Mucosa of stomach (tissue), 1 donor: ENCODE results near the gene EMC1.
"Not testable (repeated sequence)": the region's sequence is repeated elsewhere in the genome, so short reads cannot be mapped to it uniquely, and the experiment has no call there.

Experiments used
- H3K27me3 ChIP-seq: one replicate; pipeline ENCODE4 v1.7.0; 2013; ENCODE audit warnings: mild to moderate bottlenecking, low read length; ENCODE audit not compliant: control insufficient read depth, insufficient read depth
- H3K36me3 ChIP-seq: one replicate; pipeline ENCODE4 v1.7.0; 2013; ENCODE audit warnings: low read length; ENCODE audit not compliant: control insufficient read depth, insufficient read depth
- H3K4me1 ChIP-seq: one replicate; pipeline ENCODE4 v1.7.0; 2013; ENCODE audit warnings: mild to moderate bottlenecking, low read length; ENCODE audit not compliant: control insufficient read depth, insufficient read depth
- H3K4me3 ChIP-seq: one replicate; pipeline ENCODE4 v1.7.0; 2013; ENCODE audit warnings: low read length
- H3K9ac ChIP-seq: one replicate; pipeline ENCODE4 v1.7.0; 2013; ENCODE audit warnings: mild to moderate bottlenecking, low read length, moderate library complexity
- H3K9me3 ChIP-seq: one replicate; pipeline ENCODE4 v1.7.0; 2013; ENCODE audit warnings: mild to moderate bottlenecking, low read length, moderate library complexity; ENCODE audit not compliant: control insufficient read depth
- donor health status: Pancreatic carcinoma.

The EMC1 gene

DNA sequence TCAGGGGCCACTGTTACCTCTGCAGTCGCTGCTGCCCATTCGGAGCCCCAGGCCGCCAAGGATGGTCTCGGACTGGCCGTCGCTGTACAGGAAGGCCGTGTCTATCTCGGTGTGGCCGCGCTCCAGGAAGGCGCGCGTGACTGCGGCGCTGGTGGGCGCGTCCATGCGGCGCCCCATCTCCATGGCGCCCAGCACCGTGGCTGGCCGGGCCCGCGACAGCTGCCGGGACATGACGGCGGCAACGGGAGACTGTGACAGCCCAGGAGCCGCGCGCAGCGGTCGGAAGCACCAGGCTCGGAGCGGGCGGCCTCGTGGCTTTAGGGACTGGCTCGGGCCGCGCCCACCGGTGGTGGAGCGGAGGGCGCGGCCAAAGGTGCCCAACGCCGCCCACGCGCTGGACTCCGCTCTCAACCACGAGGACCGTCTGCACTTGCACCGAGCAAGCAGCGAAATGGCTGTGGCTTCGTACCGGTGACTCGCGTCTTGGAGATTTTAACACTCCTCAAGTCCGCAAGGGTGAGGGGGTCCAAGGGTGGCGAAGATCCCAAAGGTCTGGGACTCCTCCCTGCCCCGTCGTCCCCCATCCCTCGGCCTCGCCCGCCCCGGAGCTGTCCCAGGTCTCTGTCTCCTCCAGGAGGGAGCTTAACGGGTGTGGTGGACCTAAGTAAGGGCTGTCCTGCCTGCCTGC is 22.7 kb upstream of the EMC1 start:
- H3K27me3 ChIP-seq, H3K9me3 ChIP-seq, H3K36me3 ChIP-seq, H3K9ac ChIP-seq: not testable (repeated sequence)
- Histone ChIP-seq H3K4me3 (peak overlapping the region; percentile 67), H3K4me1 (peaks cover 38% of the 10 kb centered on the region)

DNA sequence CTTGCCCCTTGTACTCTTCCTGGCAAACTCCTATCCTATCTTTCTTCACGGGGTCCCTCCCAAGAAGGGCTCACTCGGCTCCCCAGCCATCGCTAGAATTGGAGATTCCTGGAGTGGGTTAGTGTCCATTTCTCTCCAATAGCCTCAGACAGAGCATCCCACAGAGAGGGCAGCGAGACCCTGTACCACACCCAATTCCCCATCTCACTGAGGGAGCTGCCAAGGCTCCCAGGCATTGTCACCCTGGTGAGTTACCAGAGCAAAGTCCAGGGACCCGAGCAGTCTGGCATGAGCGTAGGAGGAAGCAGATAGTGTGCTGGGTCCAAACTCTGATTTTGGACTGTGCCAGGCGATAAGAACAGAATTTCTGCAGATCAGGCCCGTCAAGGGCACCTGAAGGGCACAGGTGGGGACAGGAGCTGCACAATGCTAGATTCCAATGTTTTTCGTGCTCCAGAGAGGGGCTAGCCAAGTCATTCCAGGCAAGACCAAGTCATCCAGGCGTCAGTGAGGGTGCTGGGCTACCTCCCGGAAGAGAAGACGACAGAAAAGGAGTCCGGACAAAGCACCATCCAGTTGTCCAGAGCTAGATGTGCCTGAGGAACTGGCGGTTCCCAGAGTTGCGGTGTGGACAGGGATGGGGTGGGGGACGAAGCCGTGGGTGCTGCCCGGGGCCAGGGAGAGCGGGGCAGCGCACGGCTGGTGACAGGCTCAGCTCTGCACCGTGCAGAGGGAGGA is 22.0 kb upstream of the EMC1 start:
- H3K9ac ChIP-seq: peak overlapping the region; percentile 44
- H3K4me3 ChIP-seq: peak overlapping the region; percentile 67
- no peaks in the 10 kb centered on the region for H3K27me3 ChIP-seq
- H3K36me3 ChIP-seq: no peaks in the 10 kb centered on the region
- H3K9me3 ChIP-seq: no peaks in the 10 kb centered on the region
- H3K4me1 ChIP-seq: peaks cover 43% of the 10 kb centered on the region

DNA sequence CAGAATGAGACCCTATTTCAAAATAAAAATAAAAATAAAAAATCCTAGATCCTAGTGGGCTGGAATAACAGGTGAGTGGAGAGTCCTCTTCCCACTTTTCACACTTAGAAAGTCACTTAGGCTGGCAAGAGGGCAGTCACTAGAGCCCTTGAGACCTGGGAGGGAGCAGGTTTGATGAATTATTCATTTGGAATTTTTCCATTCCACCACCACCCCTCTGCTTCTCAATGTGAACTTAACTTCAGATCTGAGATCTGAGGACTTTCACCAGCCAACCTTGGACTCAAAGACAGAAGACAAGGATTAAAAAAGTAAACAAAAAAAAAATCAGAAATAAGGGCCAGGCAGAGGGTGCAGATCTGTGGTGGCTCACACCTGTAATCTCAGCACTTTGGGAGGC is 20.7 kb upstream of the EMC1 start:
- Histone ChIP-seq H3K36me3 (no peaks in the 10 kb centered on the region), H3K27me3 (no peaks in the 10 kb centered on the region), H3K4me1 (peaks cover 43% of the 10 kb centered on the region), H3K9ac (no peak overlapping the region), H3K9me3 (no peaks in the 10 kb centered on the region), H3K4me3 (no peak overlapping the region)

DNA sequence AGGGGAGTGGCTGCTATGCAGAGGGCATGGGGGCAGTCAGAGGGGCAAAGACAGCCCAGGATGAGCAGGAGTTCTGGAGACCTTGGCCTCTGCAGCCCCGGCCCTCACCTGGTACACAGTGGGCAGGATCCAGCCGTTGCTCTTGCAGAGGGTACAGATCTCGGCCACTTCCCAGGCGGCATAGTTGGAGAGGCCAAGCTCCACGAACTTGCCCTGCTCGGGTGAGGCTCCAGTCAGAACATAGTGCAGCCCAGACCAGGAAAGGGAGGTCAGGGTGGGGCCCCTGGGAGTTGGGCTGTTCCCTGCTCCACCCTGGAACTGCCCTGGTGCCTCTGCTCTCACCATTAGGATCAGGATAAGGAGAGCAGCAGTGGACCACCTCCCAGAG is 19.0 kb upstream of the EMC1 start:
- not testable (repeated sequence) for H3K9me3 ChIP-seq, H3K4me3 ChIP-seq, H3K9ac ChIP-seq, H3K27me3 ChIP-seq, H3K36me3 ChIP-seq
- peaks cover 43% of the 10 kb centered on the region for H3K4me1 ChIP-seq

DNA sequence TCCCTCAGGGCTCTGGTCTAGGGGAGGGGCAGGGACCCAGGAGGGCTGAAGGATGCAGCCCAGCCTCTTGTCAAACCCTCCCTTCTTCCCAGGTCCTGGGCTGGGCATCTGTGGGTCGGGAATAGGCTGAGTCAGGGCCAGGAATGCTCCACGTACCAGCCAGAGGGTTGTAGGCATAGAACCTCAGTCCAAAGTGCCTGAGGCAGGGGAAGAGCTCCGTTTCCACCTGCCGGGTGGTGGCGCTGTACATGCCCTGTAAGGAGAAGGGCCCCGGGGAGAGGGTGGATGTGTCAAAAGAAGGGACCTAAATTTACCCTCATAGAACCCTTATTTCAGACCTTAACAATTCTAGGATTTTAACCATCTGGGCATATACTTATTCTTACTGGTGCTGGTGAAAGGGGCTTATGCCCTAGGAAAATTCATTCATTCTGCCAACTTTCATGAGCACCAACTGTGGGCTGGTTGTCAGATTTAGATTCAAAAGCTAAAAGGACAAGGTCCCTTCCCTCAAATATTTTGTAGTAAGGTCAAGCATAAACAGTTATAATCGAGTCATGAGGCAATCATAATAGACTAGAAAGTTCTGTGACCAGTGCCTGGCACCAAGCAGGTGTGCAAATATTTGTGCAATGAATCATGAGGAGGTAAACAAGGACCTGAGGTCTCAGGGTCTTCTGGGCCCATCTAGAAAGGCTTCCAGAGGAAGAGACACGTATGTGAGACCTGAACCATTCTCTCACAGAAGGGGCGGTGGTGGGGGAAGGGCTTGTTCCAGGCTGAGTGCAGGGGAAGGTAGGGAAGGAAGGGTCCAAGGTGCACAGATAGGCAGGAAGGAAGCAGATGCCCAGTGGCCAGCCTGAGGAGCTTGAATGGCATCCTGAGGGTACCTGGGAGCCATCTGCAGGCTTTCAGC is 18.4 kb upstream of the EMC1 start:
- not testable (repeated sequence) for H3K36me3 ChIP-seq, H3K4me3 ChIP-seq, H3K27me3 ChIP-seq, H3K9ac ChIP-seq, H3K9me3 ChIP-seq
- H3K4me1 ChIP-seq: peaks cover 43% of the 10 kb centered on the region

DNA sequence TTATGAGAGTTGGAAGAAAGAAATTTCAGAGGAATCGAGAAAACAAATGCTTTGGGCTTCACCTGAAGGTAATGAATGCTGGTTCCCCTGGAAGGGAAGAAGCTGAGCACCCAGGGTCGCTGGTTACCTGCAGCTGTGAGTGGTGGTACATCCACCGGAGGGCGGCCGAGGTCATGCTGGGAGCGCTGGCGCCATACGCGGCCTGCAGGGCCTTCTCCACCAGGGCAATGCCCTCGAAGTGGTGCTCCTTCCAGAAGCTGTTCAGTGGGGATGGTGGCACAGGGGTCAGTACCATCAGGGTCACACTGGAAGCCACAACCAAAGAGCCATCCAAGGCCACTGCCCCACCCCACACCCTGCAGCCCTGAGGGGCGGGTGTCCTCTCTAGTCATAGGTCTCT is 17.1 kb upstream of the EMC1 start:
- Histone ChIP-seq H3K9ac (no peak overlapping the region), H3K4me3 (no peak overlapping the region), H3K9me3 (no peaks in the 10 kb centered on the region), H3K36me3 (no peaks in the 10 kb centered on the region), H3K4me1 (peaks cover 35% of the 10 kb centered on the region), H3K27me3 (no peaks in the 10 kb centered on the region)

DNA sequence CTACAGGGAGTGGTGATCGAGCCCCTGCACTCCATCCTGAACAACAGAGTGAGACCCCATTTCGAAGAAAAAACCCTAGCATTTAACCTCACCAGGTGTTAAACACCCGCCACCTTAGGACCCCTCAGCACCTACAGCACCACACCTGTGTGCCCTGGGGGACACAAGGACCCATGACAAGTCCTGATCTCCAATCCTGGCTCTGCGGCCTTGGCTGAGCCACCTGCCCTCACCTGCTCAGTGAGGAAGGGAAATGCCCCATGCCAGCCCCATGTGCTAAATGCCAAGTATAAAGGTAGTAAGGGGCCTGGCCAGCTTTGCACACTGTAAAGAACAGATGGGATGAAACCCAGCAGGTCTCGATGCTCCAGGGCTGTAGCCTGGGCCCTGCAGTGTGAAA is 11.4 kb upstream of the EMC1 start:
- no peaks in the 10 kb centered on the region for H3K9me3 ChIP-seq
- no peaks in the 10 kb centered on the region for H3K27me3 ChIP-seq
- H3K4me3 ChIP-seq: no peak overlapping the region
- H3K4me1 ChIP-seq: peaks cover 10% of the 10 kb centered on the region
- H3K36me3 ChIP-seq: peaks cover 10% of the 10 kb centered on the region
- H3K9ac ChIP-seq: no peak overlapping the region

DNA sequence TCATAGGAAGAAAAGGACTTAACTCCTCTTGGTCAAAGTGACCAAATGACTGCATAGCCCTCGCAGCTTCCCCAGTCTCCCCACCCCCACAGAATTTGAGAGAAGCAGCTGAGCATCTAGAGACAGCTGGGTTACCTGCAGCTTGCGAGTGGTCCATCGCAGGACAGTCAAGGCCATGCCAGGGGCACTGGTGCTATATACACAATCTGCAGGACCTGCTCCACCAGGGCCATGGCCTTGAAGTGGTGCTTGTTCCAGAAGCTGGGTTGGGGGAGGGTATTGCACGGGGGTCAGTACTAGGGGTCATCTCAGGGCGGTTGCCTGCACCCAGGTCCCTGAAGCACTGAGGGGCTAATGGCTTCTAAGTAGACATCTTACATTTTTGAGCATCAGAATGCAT is 10.7 kb upstream of the EMC1 start:
- Histone ChIP-seq H3K4me3 (no peak overlapping the region), H3K36me3 (peaks cover 10% of the 10 kb centered on the region), H3K9me3 (no peaks in the 10 kb centered on the region), H3K4me1 (peaks cover 10% of the 10 kb centered on the region), H3K27me3 (no peaks in the 10 kb centered on the region), H3K9ac (no peak overlapping the region)

DNA sequence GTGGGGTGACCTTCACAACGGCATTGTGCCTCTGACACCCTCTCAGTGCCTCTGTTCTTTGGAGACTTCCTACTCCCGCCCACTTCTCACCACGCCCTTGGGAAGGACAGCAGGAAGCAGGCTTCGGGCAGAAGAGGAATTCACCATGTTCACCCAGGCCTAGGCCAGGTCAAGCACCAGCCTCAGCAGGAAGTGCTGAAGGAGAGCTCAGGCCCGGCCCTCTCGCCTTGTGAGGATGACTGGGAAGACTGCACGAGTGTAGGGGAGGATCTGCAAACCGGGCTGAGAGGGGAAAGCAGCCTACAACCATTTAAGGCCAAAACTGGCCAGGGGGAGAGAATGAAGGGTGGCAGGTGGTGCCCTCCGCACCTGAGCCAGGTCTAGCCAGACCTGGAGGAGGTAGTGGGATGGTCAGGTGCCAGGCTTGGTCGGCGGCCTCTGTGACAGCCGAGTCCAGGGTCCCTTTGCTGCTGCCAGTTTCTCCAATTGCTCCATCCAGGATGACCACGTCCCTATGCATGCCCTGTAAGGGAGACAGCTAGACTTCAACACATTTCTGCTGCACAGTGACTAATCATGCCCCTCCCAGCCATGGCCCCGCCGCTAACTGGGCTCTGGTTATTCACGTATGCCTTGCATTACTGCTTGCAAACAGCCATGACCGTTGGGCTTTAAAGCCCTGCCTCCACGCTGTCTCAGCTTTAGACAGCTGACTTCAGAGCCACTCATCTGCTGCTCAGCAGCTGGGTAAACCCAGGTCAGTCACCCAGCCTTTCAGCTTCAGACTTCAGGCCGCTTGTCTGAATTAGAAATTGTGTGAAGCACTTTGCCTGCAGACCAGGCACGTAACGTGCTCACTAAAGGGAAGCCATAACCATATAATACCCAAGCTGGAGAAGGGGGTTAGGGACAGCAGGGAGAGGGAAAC is 9.2 kb upstream of the EMC1 start:
- Histone ChIP-seq H3K27me3 (no peaks in the 10 kb centered on the region), H3K4me1 (peaks cover 10% of the 10 kb centered on the region), H3K4me3 (no peak overlapping the region), H3K9ac (peak overlapping the region; percentile 2), H3K9me3 (no peaks in the 10 kb centered on the region), H3K36me3 (peaks cover 10% of the 10 kb centered on the region)

DNA sequence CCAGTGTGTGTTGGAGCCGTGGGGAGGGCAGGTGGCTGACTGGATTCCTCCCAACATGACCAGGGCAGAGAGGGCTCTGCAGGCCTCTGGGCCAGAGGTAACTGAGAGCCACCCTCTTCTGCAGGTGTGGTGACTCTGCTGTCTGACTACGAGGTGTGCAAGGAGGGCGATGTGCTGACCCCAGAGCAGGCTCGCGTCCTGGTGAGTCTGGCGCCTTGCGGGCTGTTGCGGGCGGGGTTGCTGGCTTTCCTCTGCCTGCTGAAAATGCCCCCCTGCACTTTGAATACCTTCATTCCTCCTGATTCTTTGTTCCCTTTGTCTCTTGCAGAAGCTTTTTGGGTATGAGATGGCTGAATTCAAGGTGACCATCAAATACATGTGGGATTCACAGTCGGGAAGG is 7.0 kb upstream of the EMC1 start:
- H3K4me3 ChIP-seq: no peak overlapping the region
- H3K36me3 ChIP-seq: peaks cover 10% of the 10 kb centered on the region
- no peak overlapping the region for H3K9ac ChIP-seq
- H3K27me3 ChIP-seq: no peaks in the 10 kb centered on the region
- H3K4me1 ChIP-seq: peaks cover 10% of the 10 kb centered on the region
- H3K9me3 ChIP-seq: no peaks in the 10 kb centered on the region

DNA sequence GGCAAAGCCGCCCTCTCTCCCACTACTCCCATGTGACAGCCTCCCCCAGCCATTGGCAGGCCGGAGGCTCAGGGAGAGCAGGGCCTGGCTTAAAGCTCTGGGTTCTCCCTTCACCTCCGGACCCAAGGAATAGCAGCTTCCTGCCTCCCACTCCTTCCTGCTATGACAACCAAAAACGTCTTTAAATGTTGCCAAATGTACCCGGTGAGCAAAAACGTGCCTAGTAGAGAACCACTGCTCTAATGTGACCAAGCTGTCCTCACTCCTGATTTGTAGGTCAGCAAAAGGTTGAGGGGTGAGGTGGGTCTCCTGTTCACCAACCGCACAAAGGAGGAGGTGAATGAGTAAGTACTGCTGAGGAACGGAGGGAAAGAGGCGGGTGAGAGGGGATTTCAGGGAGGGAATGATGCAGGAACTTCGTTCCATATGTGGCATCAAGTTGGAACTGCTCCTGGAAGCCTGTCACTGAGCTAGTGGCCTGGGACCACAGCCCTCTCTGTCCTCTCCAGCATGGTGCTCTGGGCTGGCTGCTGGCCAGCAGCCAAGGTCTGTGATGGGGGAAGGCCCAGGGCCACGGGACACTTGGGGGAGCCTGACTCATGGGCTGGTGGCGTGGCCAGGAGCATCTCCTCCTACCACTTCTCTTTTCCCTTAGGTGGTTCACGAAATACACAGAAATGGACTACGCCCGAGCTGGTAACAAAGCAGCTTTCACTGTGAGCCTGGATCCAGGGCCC is 6.0 kb upstream of the EMC1 start:
- no peaks in the 10 kb centered on the region for H3K9me3 ChIP-seq
- H3K4me3 ChIP-seq: no peak overlapping the region
- H3K4me1 ChIP-seq: peaks cover 15% of the 10 kb centered on the region
- peaks cover 10% of the 10 kb centered on the region for H3K36me3 ChIP-seq
- no peak overlapping the region for H3K9ac ChIP-seq
- H3K27me3 ChIP-seq: no peaks in the 10 kb centered on the region
